A549 (cell line): Measurements from ENCODE around the gene SCYGR1. TPM values are rescaled to one million over a fixed set of nuclear protein-coding genes. Genes with fewer than 3 reads are reported as not detected.

ENCODE experiments used
- ATAC-seq, 2 experiments: fragments of 200-7000 bp in 1 of 2; fragments of >200 bp in 1 of 2; cut with Nextera tagmentation in 1 of 2; cut with Tn5 transposase in 1 of 2; 3 replicates each; pipeline versions ENCODE4 v1.8.0 to v1.9.1; 2018 to 2020; ENCODE audit warnings: mild to moderate bottlenecking in 1 of 2, moderate library complexity in 1 of 2
- CTCF ChIA-PET: fragments of 300-600 bp; sonication (Branson Sonifier 250); formaldehyde crosslinking; extraction: SDS; loops from one replicate; lab custom pipeline; 2021; ENCODE audit warnings: antibody characterized with exemption, inconsistent platforms; lab: Yijun Ruan, JAX
- POLR2A ChIA-PET: fragments of 350-600 bp; formaldehyde crosslinking; extraction: SDS; loops from one replicate; lab custom pipeline; 2021; ENCODE audit warnings: antibody characterized with exemption, inconsistent platforms; lab: Yijun Ruan, JAX
- DNase-seq, 2 experiments: peaks; one replicate each; pipeline versions ENCODE4 v3.0.0 to v3.0.0-alpha.2; 2011 to 2016; ENCODE audit warnings: low read depth in 1 of 2, low spot score in 1 of 2
- FAIRE-seq: peaks from 2 replicates; lab custom pipeline; 2011; peaks lifted over from hg19 to GRCh38; lab: Jason Lieb, UNC
- H3K27ac ChIP-seq, 2 experiments: fragments of >200 bp; sonication (Bioruptor Twin); formaldehyde crosslinking; 3 replicates each; pipeline ENCODE4 v1.5.1; 2016 to 2017
- H3K4me1 ChIP-seq: fragments of >200 bp; sonication (Bioruptor Twin); formaldehyde crosslinking; 3 replicates; pipeline ENCODE4 v1.6.1; 2016
- H3K4me2 ChIP-seq: fragments of >200 bp; sonication (Bioruptor Twin); formaldehyde crosslinking; 3 replicates; pipeline ENCODE4 v1.6.1; 2016
- H3K4me3 ChIP-seq: fragments of >200 bp; sonication (Bioruptor Twin); formaldehyde crosslinking; 3 replicates; pipeline ENCODE4 v1.5.1; 2016
- H3K9me3 ChIP-seq: fragments of >200 bp; sonication (Bioruptor Twin); formaldehyde crosslinking; 3 replicates; pipeline ENCODE4 v1.6.1; 2016
- CBX8 ChIP-seq: fragments of 200-600 bp; sonication (generic); IDR thresholded peaks from 2 replicates; pipeline ENCODE4 v1.6.1; 2016
- CEBPB ChIP-seq, 2 experiments: fragments of >200 bp in 1 of 2; sonication (Bioruptor Twin) in 1 of 2; formaldehyde crosslinking in 1 of 2; IDR thresholded peaks; 2 replicates each; pipeline ENCODE4 v1.6.1; 2012 to 2016
- CHD2 ChIP-seq: fragments of 150-350 bp; IDR thresholded peaks from 2 replicates; pipeline ENCODE4 v1.6.1; 2014; ENCODE audit warnings: low read length; ENCODE audit not compliant: partially characterized antibody
- CHD4 ChIP-seq: fragments of 200-600 bp; sonication (generic); IDR thresholded peaks from 2 replicates; pipeline ENCODE4 v1.6.1; 2016; ENCODE audit warnings: antibody characterized with exemption, mild to moderate bottlenecking, borderline replicate concordance
- EHMT2 ChIP-seq: fragments of 200-600 bp; sonication (generic); IDR thresholded peaks from 2 replicates; pipeline ENCODE4 v1.6.1; 2016; ENCODE audit warnings: antibody characterized with exemption, low read depth, mild to moderate bottlenecking, moderate library complexity
- EP300 ChIP-seq, 2 experiments: fragments of >200 bp; sonication (Bioruptor Twin); formaldehyde crosslinking; IDR thresholded peaks; 2 replicates in 1 of 2; 3 replicates in 1 of 2; pipeline ENCODE4 v1.6.1; 2016 to 2017
- ESRRA ChIP-seq: fragments of 150-350 bp; IDR thresholded peaks from 2 replicates; pipeline ENCODE4 v1.6.1; 2014; ENCODE audit warnings: mild to moderate bottlenecking, low read length, borderline replicate concordance
- FOSL2 ChIP-seq, 2 experiments: fragments of 450-650 bp in 1 of 2; fragments of >200 bp in 1 of 2; sonication (Bioruptor Twin) in 1 of 2; formaldehyde crosslinking; IDR thresholded peaks; 2 replicates each; pipeline versions ENCODE4 v1.5.0 to v1.6.1; 2016 to 2020; ENCODE audit warnings: mild to moderate bottlenecking in 1 of 2, moderate library complexity in 1 of 2
- GATA3 ChIP-seq: IDR thresholded peaks from 2 replicates; pipeline ENCODE4 v1.6.1; 2012; ENCODE audit warnings: borderline replicate concordance
- HOXB13 ChIP-seq: fragments of 250-450 bp; sonication (Bioruptor Pico); IDR thresholded peaks from 2 replicates; pipeline ENCODE4 v1.5.0; 2020; ENCODE audit warnings: low read depth, mild to moderate bottlenecking, moderate library complexity
- JUN ChIP-seq, 2 experiments: fragments of >200 bp; sonication (Bioruptor Twin); formaldehyde crosslinking; IDR thresholded peaks; 2 replicates in 1 of 2; 3 replicates in 1 of 2; pipeline ENCODE4 v1.6.1; 2016 to 2017
- JUNB ChIP-seq: fragments of >200 bp; sonication (Bioruptor Twin); formaldehyde crosslinking; IDR thresholded peaks from 2 replicates; pipeline ENCODE4 v1.6.1; 2016
- KDM5A ChIP-seq: fragments of 200-600 bp; sonication (generic); IDR thresholded peaks from 2 replicates; pipeline ENCODE4 v1.6.1; 2016; ENCODE audit warnings: antibody characterized with exemption, mild to moderate bottlenecking
- MAFK ChIP-seq: fragments of 450-650 bp; IDR thresholded peaks from 2 replicates; pipeline ENCODE4 v1.6.1; 2014; ENCODE audit not compliant: partially characterized antibody
- MAZ ChIP-seq: fragments of 150-350 bp; IDR thresholded peaks from 2 replicates; pipeline ENCODE4 v1.6.1; 2014; ENCODE audit warnings: antibody characterized with exemption, low read depth, low read length, borderline replicate concordance
- NFE2L2 ChIP-seq: fragments of 150-350 bp; conservative IDR thresholded peaks from 2 replicates; pipeline ENCODE4 v1.6.1; 2014; ENCODE audit warnings: low read length
- NPAS2 ChIP-seq: fragments of 250-450 bp; sonication (Bioruptor Pico); IDR thresholded peaks from 2 replicates; pipeline ENCODE4 v1.8.0; 2022; ENCODE audit warnings: mild to moderate bottlenecking, moderate library complexity, borderline replicate concordance
- NR3C1 ChIP-seq: fragments of >200 bp; sonication (Bioruptor Twin); formaldehyde crosslinking; IDR thresholded peaks from 3 replicates; pipeline ENCODE4 v1.6.1; 2017
- PHF8 ChIP-seq: fragments of 200-600 bp; sonication (generic); IDR thresholded peaks from 2 replicates; pipeline ENCODE4 v1.6.1; 2016; ENCODE audit warnings: low read depth, mild to moderate bottlenecking, antibody characterized with exemption, moderate library complexity, borderline replicate concordance
- RAD21 ChIP-seq, 2 experiments: fragments of >200 bp in 1 of 2; sonication (Bioruptor Twin) in 1 of 2; formaldehyde crosslinking in 1 of 2; IDR thresholded peaks in 1 of 2; conservative IDR thresholded peaks in 1 of 2; 2 replicates in 1 of 2; 3 replicates in 1 of 2; pipeline ENCODE4 v1.6.1; 2012 to 2018; ENCODE audit warnings: inconsistent platforms in 1 of 2
- RCOR1 ChIP-seq: fragments of 150-350 bp; IDR thresholded peaks from 2 replicates; pipeline ENCODE4 v1.6.1; 2014; ENCODE audit warnings: antibody characterized with exemption, low read length, low read depth
- SMC3 ChIP-seq: fragments of >200 bp; sonication (Bioruptor Twin); formaldehyde crosslinking; IDR thresholded peaks from 3 replicates; pipeline ENCODE4 v1.6.1; 2018; ENCODE audit warnings: inconsistent platforms
- ZNF302 ChIP-seq: fragments of 250-450 bp; sonication (Bioruptor Pico); IDR thresholded peaks from 2 replicates; pipeline ENCODE4 v1.9.0; 2021; ENCODE audit warnings: inconsistent platforms, mild to moderate bottlenecking, moderate library complexity
- ZSCAN20 ChIP-seq: fragments of 250-450 bp; sonication (Bioruptor Pico); IDR thresholded peaks from 2 replicates; pipeline ENCODE4 v1.8.0; 2022; ENCODE audit warnings: mild to moderate bottlenecking, moderate library complexity
- WGBS: methylation state at CpG from one replicate; pipeline ENCODE4 v1.1.6; 2017; ENCODE audit errors: missing lambda C conversion rate; 5-methylcytosine and 5-hydroxymethylcytosine counted together
- polyA plus RNA-seq, 4 experiments: library from polyadenylated mRNA; depleted of rRNA in 3 of 4; stranded (reverse); fragments of >200 nt; fragmentation: RNase III in 1 of 4; extraction: RNeasy Plus Mini Kit Qiagen cat#74134 plus additional on column Dnase treatment in 1 of 4; gene quantifications; 2 replicates in 3 of 4; 3 replicates in 1 of 4; pipeline ENCODE4 v1.2.3, GENCODE V29; 2011 to 2017
- TF ChIP-seq, protein P1 (sequence below): fragments of >200 bp; sonication (Bioruptor Twin); formaldehyde crosslinking; IDR thresholded peaks from 3 replicates; pipeline ENCODE4 v1.6.1; 2016
- TF ChIP-seq, protein P2 (sequence below): fragments of >200 bp; sonication (Bioruptor Twin); formaldehyde crosslinking; IDR thresholded peaks from 2 replicates; pipeline ENCODE4 v1.6.1; 2016
- TF ChIP-seq, protein P3 (sequence below): IDR thresholded peaks from 2 replicates; pipeline ENCODE4 v1.6.1; 2012
- TF ChIP-seq, protein P4 (sequence below): fragments of 450-650 bp; IDR thresholded peaks from 2 replicates; pipeline ENCODE4 v1.6.1; 2014; ENCODE audit warnings: antibody characterized with exemption
- TF ChIP-seq, protein P5 (sequence below): IDR thresholded peaks from 2 replicates; pipeline ENCODE4 v1.6.1; 2012; ENCODE audit warnings: low read depth, borderline replicate concordance

Gene SCYGR1
- polyA plus RNA-seq, 2 of the 4 experiments (the other 2 are of a cell fraction), result not detected

DNA sequence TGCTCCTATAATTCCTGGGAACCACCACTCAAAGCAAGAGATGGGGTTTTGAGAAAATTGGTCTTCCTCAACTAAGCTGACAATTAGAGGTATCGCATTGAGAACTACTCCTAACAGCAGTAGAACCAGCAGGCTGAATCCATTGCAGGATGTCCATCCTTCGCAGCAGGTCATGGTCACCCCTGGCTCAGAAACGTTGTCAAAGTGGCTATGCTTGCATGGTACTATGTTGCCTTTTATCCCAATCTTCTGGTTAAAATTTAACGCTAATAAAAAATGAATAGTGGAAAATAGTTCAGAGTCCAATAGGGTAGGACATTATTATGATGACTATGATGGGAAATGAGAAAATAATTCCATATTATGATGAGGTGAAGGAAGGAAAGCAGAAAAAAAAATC, 8.7 kb downstream of the SCYGR1 start, which contains the start of gene TM4SF20:
TM4SF20 (minus strand) TSS at position 212 of the 400 bp plus-strand sequence; CDS start at position 174, 38 bp downstream.
- H3K4me3 ChIP-seq, result peak within 1 kb of the TSS; percentile 37
- WGBS, result 38% methylated on average over 4 of the region's 4 CpGs
- CTCF ChIA-PET, result interaction anchor here (0.8 to 3.5 kb wide), 8 partner anchors 9 to 387 kb away, joined by 3 to 14 read pairs (median 6); partner anchors contain the start of gene SCYGR1
- POLR2A ChIA-PET, result interaction anchor here (1.4 kb wide), 1 partner anchor 9 kb away, joined by 6 read pairs; no protein-coding TSS in a partner anchor
- peaks cover 55% of the 10 kb centered on the region for H3K4me1 ChIP-seq
- peak within 1 kb of the TSS; percentile 78 for H3K4me2 ChIP-seq
- H3K27ac ChIP-seq, result peak within 1 kb of the TSS; percentile 95 to 99
- H3K9me3 ChIP-seq, result no peaks in the 10 kb centered on the region
- no peak for TF ChIP-seq ZSCAN20
- TF ChIP-seq NR3C1, result no peak
- peak; percentile 63; the same call in 1 of the 2 replicates for TF ChIP-seq HOXB13
- no peak for TF ChIP-seq NFE2L2
- ATAC-seq, result peak in 1 of 2 experiments; percentile 36; a peak in 3 of 6 replicates
- FAIRE-seq, result no peak
- peak in 1 of 2 experiments; percentile 51 for DNase-seq

DNA sequence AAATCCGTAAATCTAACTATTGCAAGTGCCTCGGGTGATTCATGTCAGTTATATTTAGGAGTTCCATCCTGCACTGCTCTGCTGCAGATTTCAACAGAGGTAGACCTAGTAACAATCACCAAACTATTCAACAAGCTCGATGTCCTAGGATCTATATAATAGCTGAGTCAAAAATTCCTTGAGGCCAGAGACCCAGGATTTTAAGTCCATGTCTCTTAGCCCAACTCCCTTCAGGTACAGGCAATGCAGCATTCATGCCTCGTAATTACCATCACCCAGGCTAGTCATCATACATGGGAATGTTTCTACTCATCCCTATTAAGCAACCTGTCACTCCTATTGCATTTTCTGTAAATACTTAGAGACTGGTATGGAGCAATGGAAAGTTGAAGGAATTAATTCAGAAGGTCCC, 9.4 kb downstream of the SCYGR1 start:
- TF ChIP-seq JUN (IDR thresholded peaks at IDR 0.05) (peak; percentile 64 to 79), CHD2 (no peak), MAZ (no peak), NPAS2 (CRISPR knock-in tag) (no peak), ESRRA (no peak), FOSL2 (IDR thresholded peaks at IDR 0.05) (peak; percentile 57; the same call in 1 of the 2 replicates), FOSL2 (CRISPR knock-in tag; IDR thresholded peaks at IDR 0.05) (peak; percentile 92), PHF8 (no peak), JUNB (peak; percentile 81; the same call in 1 of the 2 replicates), EHMT2 (no peak), SMC3 (0 out of 3 replicates have a peak, but pooled peaks have one; percentile 12), RCOR1 (no peak), CHD4 (no peak), GATA3 (0 out of 2 replicates have a peak, but pooled peaks have one; percentile 23), NR3C1 (no peak), ZNF302 (CRISPR knock-in tag) (no peak), ZSCAN20 (0 out of 2 replicates have a peak, but pooled peaks have one; percentile 32), EP300 (IDR thresholded peaks at IDR 0.05) (peak; percentile 83 to 88; a peak in 4 of 5 replicates), KDM5A (no peak), RAD21 (conservative IDR thresholded peaks at IDR 0.05 in 1 of 2, IDR thresholded peaks at IDR 0.05 in 1 of 2) (0 out of 5 replicates have a peak, but pooled peaks of 1 of the 2 experiments have one; percentile 12), MAFK (peak; percentile 11), CBX8 (no peak), CEBPB (IDR thresholded peaks at IDR 0.05) (peak; percentile 93 to 96)
- TF ChIP-seq, protein P1, sequence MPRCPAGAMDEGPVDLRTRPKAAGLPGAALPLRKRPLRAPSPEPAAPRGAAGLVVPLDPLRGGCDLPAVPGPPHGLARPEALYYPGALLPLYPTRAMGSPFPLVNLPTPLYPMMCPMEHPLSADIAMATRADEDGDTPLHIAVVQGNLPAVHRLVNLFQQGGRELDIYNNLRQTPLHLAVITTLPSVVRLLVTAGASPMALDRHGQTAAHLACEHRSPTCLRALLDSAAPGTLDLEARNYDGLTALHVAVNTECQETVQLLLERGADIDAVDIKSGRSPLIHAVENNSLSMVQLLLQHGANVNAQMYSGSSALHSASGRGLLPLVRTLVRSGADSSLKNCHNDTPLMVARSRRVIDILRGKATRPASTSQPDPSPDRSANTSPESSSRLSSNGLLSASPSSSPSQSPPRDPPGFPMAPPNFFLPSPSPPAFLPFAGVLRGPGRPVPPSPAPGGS, result peak; percentile 75; the same call in 2 of the 3 replicates
- TF ChIP-seq, protein P2, sequence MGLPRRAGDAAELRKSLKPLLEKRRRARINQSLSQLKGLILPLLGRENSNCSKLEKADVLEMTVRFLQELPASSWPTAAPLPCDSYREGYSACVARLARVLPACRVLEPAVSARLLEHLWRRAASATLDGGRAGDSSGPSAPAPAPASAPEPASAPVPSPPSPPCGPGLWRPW, result peak; percentile 86; the same call in 1 of the 2 replicates
- TF ChIP-seq, protein P3, sequence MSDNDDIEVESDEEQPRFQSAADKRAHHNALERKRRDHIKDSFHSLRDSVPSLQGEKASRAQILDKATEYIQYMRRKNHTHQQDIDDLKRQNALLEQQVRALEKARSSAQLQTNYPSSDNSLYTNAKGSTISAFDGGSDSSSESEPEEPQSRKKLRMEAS, result peak; percentile 38; the same call in 1 of the 2 replicates
- TF ChIP-seq, protein P4, sequence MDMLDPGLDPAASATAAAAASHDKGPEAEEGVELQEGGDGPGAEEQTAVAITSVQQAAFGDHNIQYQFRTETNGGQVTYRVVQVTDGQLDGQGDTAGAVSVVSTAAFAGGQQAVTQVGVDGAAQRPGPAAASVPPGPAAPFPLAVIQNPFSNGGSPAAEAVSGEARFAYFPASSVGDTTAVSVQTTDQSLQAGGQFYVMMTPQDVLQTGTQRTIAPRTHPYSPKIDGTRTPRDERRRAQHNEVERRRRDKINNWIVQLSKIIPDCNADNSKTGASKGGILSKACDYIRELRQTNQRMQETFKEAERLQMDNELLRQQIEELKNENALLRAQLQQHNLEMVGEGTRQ, result no peak
- TF ChIP-seq, protein P5, sequence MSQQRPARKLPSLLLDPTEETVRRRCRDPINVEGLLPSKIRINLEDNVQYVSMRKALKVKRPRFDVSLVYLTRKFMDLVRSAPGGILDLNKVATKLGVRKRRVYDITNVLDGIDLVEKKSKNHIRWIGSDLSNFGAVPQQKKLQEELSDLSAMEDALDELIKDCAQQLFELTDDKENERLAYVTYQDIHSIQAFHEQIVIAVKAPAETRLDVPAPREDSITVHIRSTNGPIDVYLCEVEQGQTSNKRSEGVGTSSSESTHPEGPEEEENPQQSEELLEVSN, result no peak
- TF ChIP-seq, all 56 proteins: peak for 13
- H3K27ac ChIP-seq, result peak overlapping the region; percentile 95 to 99
- no peaks in the 10 kb centered on the region for H3K9me3 ChIP-seq
- WGBS, result under 1% methylated on average over 4 of the region's 4 CpGs
- peak overlapping the region; percentile 78 for H3K4me2 ChIP-seq
- H3K4me1 ChIP-seq, result peaks cover 57% of the 10 kb centered on the region
- DNase-seq (peak; percentile 46 to 84), FAIRE-seq (no peak), ATAC-seq (peak; percentile 75 to 92)
- H3K4me3 ChIP-seq, result peak overlapping the region; percentile 37
- CTCF ChIA-PET, result interaction anchor here (0.8 to 2.9 kb wide), 9 partner anchors 8 to 388 kb away, joined by 3 to 13 read pairs (median 7); partner anchors contain the start of gene SCYGR1
- POLR2A ChIA-PET, result interaction anchor here (0.8 to 1.4 kb wide), 2 partner anchors 10 to 12 kb away, joined by 3 to 6 read pairs; no protein-coding TSS in a partner anchor
